ENCODE data around the gene GNA15. TPM values are rescaled to one million over a fixed set of nuclear protein-coding genes. Genes with fewer than 3 reads are reported as not detected.

GNA15 gene
- total and polyA plus RNA-seq, 2 of the 8 experiments (the other 6 are each of a cell fraction or from before 2014, with no cell fraction given): 0.26 to 0.45 TPM

- Histone ChIP-seq H3K27me3 (replicated peaks in 1 of 4; ENCODE audit: control insufficient read depth in 3 of 4, extremely low read depth in 1 of 4, insufficient read depth in 3 of 4, low read length in 3 of 4) (no peaks in the 10 kb centered on the region), H3K56ac (replicated peaks; ENCODE audit: insufficient read length, low read depth, low read length) (no peak overlapping the region), H3K79me2 (ENCODE audit: control insufficient read depth in 1 of 2, insufficient read depth in 2 of 2, low read length in 2 of 2) (no peaks in the 10 kb centered on the region), H2BK15ac (ENCODE audit: low read length) (no peak overlapping the region), H2AK5ac (ENCODE audit: low read depth, low read length) (no peak overlapping the region), H4K91ac (replicated peaks; ENCODE audit: insufficient read length, low read length) (no peak overlapping the region), H3K9me3 (ENCODE audit: insufficient read depth in 2 of 2, low read depth in 1 of 2, low read length in 1 of 2) (no peaks in the 10 kb centered on the region), H2BK12ac (ENCODE audit: low read depth, low read length) (no peak overlapping the region), H4K5ac (ENCODE audit: insufficient read length, low read depth, low read length) (no peak overlapping the region), H2AFZ (ENCODE audit: low read length) (no peak overlapping the region), H3K4ac (replicated peaks; ENCODE audit: insufficient read length, low read depth, low read length) (no peak overlapping the region), H3K36me3 (ENCODE audit: control insufficient read depth in 2 of 4, insufficient read depth in 4 of 4, low read length in 3 of 4) (no peaks in the 10 kb centered on the region), H3K23ac (ENCODE audit: insufficient read length) (no peak overlapping the region), H2BK5ac (ENCODE audit: low read depth, low read length) (no peak overlapping the region), H3K79me1 (ENCODE audit: low read depth, low read length) (no peaks in the 10 kb centered on the region), H2BK120ac (replicated peaks; ENCODE audit: low read depth, low read length) (no peak overlapping the region), H3K4me3 (ENCODE audit: extremely low read depth in 1 of 4, insufficient read depth in 2 of 4, low read depth in 3 of 4, low read length in 4 of 4) (no peak overlapping the region), H3K14ac (ENCODE audit: insufficient read length) (no peak overlapping the region), H3K18ac (ENCODE audit: extremely low read depth, low read length) (no peak overlapping the region), H4K20me1 (replicated peaks in 1 of 2; ENCODE audit: control insufficient read depth in 1 of 2, insufficient read depth in 2 of 2, low read length in 2 of 2) (no peaks in the 10 kb centered on the region), H3K23me2 (ENCODE audit: low read depth, low read length) (no peaks in the 10 kb centered on the region), H3K4me1 (replicated peaks in 1 of 4; ENCODE audit: control insufficient read depth in 3 of 4, insufficient read depth in 4 of 4, low read length in 3 of 4) (no peaks in the 10 kb centered on the region), H2BK20ac (ENCODE audit: low read length) (no peak overlapping the region), H4K8ac (ENCODE audit: extremely low read depth, insufficient read depth, low read length) (no peak overlapping the region; the same call in 1 of the 2 replicates), H3K9ac (replicated peaks in 1 of 4; ENCODE audit: extremely low read depth in 1 of 4, low read depth in 3 of 4, low read length in 3 of 4) (no peak overlapping the region), H3K4me2 (ENCODE audit: insufficient read depth in 1 of 2, low read depth in 2 of 2, low read length in 2 of 2) (no peak overlapping the region), H3K27ac (ENCODE audit: low read depth, low read length) (no peak overlapping the region)
- WGBS, 2 experiments (ENCODE audit: extremely low coverage in 1 of 2, insufficient coverage in 1 of 2, insufficient read length in 1 of 2, insufficient replicate concordance in 2 of 2, low coverage in 1 of 2, low lambda C conversion rate in 2 of 2, missing lambda C conversion rate in 1 of 2): 85% methylated on average over 11 of the region's 11 CpGs; no CpG with 5 or more reads in 1 of the 2 experiments
- ChIA-PET CTCF (ENCODE audit: partially characterized antibody) (interaction anchor here (1.1 to 12.0 kb wide), 4 partner anchors 14 to 74 kb away, joined by 3 to 166 read pairs (median 32); no protein-coding TSS in a partner anchor), POLR2A (ENCODE audit: partially characterized antibody) (no interaction called here)
- FAIRE-seq (no peak), DNase-seq (ENCODE audit: low read depth in 1 of 2, low spot score in 2 of 2) (no peak)
- TF ChIP-seq KDM1A (IDR thresholded peaks at IDR 0.05; ENCODE audit: borderline replicate concordance, low read length) (peak; percentile 67; the same call in 1 of the 2 replicates), POU5F1 (IDR thresholded peaks at IDR 0.05; ENCODE audit: low read depth, low read length) (no peak)
These were observed 7.0 kb downstream of the GNA15 start for GRCh38 chr19:3142781-3143337.
